Fibroblast of skin of right biceps (primary cell): Measurements from ENCODE around the gene SLIT1.

Experiments
- DNase-seq: peaks from one replicate; pipeline ENCODE4 v3.0.0-alpha.2; 2013

SLIT1 gene

GRCh38 chr10:97017474-97017903 lies 168.3 kb downstream of the SLIT1 start:
- no peak for DNase-seq

DNA sequence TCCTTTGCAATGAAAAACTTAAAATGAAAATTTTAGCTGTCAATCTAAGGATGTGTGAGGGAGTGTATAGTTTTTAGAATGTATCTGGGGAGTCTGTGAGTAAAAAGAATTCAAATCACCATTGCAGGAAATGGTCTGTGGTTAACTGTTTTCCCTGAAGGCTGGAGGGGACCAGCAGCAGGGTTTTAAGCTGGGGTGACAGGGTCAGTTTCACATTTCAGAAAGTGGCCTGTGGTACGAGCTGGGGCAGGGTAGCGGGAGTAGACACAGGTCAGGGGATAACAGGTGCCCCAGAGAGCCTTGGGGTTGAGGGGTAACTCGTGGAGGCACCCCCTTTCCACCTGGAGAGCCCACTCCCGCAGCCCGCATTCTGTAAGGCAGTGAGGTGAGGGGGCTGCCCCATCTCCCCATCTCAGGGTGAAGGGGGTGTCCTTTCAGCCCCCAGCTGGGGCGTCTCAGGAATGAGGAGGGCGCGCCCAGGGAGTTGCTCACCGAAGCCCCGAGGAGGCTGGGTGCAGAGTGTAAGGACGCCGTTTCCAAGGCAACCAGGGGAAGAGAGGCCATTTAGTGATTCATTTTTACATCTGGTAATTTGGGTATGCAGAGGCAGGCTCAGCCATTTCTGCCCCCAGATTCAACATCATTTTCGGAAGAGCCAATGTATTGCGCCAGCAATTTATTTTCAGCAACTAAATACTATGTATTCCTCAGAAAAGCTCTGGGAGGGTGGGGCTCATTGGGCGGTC lies 168.9 kb downstream of the SLIT1 start:
- DNase-seq, result peak; percentile 19

DNA sequence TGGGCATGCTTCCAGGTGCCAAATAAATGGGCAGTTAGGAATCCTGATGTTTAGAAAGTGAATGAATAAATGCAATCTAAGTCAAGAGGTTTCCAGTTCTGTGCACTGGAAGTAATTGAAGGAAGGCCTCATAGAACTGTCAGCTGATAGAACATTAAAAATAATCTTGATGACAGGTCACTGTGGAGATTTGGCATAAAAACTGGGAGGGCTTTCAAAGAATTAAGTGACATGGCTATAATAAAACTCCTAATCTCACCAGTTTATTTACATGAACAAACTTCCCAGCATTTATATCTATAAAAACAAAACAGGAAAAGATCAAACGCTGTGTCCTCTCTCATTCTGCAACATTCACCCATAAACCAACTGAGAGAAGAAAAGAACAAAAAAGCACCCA lies 170.5 kb downstream of the SLIT1 start:
- DNase-seq, result no peak

GRCh38 chr10:97013983-97014382 lies 171.8 kb downstream of the SLIT1 start:
- DNase-seq, result no peak

DNA sequence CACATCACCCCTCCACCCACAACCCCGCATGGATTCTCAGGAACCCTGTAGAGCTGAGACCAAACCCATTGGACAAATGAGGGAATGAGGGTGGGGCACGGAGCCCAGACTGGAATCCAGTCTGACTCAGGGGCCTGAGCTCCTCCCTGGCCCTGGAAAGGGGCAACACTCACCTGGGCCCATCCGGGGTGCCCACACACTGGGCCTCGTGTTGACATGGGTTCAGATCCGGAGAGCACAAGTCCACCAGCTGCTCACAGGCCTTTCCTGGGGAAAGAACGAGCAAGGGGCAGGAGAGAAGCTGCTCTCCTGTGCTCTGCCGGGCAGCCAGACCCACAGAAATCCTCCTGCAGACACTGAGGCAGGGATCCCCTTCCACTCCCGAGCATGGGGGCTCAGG lies 172.2 kb downstream of the SLIT1 start:
- no peak for DNase-seq

GRCh38 chr10:97012470-97012869 lies 173.3 kb downstream of the SLIT1 start:
- DNase-seq, result no peak

- DNase-seq, result no peak
Observed at GRCh38 chr10:97011397-97011796, 174.4 kb downstream of the SLIT1 start.

GRCh38 chr10:97010695-97011206 lies 175.0 kb downstream of the SLIT1 start:
- DNase-seq, result no peak

GRCh38 chr10:97007417-97007816 lies 178.3 kb downstream of the SLIT1 start:
- no peak for DNase-seq

GRCh38 chr10:97006364-97006763 lies 179.4 kb downstream of the SLIT1 start:
- no peak for DNase-seq

GRCh38 chr10:97005349-97005748 lies 180.4 kb downstream of the SLIT1 start:
- DNase-seq, result no peak

- no peak for DNase-seq
Observed at GRCh38 chr10:97004591-97004990, 181.2 kb downstream of the SLIT1 start.

- DNase-seq, result no peak
Observed at GRCh38 chr10:97003804-97004201, 182.0 kb downstream of the SLIT1 start.

DNA sequence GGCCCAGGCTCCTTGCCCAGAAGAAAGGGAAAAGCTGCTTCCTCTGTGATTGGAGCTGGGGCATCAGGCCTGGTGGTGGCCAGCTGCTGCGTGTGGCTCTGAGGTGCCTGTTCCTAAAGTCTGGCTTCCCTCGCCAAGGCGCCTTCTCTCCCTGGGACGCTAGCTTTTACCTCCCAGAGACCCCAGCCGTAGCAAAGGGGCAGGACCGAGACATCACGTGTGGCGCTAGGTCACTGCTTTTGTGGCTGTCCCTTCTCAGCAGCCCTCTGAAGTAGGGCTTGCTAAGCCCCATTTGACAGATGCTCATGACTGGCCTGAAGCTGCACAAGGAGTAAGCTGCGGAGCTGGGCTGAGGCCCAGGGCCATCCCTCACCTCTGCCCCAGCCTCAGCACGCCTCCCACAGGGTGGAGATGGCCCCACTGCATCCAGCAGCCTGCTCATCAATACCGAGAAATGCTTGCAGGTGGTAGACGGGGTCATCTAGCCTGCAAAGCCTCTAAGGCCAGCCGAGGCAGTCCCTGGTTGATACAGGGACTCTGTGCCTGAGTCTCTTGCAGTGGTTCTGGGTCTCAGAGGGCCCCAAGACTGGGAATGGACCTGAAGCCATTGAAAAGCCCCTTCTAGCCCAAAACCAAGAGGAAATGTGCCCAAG lies 182.5 kb downstream of the SLIT1 start:
- no peak for DNase-seq

GRCh38 chr10:97002670-97003069 lies 183.1 kb downstream of the SLIT1 start:
- no peak for DNase-seq

DNA sequence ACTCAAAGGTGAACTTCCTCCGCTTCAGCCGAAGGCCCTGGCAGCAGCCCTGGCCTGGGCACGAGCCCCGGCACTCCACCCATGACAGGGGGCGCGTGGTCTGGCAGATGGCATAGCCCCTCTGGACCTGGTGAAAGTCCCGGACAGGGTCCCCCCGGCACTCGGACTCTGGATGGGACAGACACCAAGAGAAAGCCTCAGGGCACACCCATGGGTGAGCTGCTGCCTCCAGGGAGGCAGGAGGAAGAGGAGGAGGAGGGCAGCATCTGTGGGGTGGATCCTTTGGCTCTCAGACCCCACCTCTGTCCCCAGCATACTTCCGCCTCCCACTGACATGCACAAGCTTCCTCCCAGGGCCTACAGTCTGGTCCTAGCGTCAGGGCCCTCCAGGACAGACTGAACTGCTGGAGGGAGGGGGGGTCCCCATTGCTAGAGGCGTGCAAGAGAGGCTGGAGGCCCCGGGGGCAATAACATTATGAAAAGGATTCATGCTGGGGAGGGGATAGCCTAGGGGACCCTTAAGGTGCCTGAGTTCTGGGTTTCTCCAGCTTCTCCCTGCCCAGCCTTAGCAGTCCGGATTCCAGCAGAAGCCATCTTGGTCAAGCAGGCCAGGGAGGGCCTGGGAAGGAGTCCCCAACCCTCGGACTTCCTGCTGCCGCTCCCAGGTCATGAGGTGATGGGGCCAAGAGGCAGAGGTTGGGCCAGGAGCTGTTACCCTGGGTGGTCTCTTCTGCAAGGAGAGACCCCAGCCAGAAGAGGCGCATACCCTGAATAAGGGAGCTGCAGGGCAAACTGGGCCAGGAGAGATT lies 184.4 kb downstream of the SLIT1 start:
- no peak for DNase-seq

GRCh38 chr10:97000487-97001182 lies 185.1 kb downstream of the SLIT1 start:
- no peak for DNase-seq

DNA sequence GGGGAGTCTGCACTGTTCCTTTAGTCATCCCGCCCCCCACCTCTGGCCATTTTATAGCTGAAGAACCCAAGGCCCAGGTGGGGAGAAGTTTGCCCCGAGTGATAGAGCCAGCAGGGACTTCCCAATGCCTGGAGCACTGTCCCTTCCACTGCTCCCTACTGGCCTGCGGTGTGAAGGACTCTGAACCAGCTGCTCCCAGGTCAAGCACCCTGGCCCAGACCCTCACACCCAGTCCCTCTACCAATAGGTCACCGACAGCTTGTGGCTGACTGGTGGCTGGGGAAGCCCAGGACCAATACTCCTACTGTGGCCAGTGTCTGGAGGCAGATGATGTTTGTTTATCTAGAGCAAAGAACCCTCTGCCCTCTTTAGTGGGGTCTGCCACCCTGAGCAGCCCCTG lies 185.8 kb downstream of the SLIT1 start:
- DNase-seq, result no peak

- no peak for DNase-seq
Observed at GRCh38 chr10:96999337-96999736, 186.4 kb downstream of the SLIT1 start.

GRCh38 chr10:96998329-96998888 lies 187.3 kb downstream of the SLIT1 start:
- peak; percentile 74 for DNase-seq

DNA sequence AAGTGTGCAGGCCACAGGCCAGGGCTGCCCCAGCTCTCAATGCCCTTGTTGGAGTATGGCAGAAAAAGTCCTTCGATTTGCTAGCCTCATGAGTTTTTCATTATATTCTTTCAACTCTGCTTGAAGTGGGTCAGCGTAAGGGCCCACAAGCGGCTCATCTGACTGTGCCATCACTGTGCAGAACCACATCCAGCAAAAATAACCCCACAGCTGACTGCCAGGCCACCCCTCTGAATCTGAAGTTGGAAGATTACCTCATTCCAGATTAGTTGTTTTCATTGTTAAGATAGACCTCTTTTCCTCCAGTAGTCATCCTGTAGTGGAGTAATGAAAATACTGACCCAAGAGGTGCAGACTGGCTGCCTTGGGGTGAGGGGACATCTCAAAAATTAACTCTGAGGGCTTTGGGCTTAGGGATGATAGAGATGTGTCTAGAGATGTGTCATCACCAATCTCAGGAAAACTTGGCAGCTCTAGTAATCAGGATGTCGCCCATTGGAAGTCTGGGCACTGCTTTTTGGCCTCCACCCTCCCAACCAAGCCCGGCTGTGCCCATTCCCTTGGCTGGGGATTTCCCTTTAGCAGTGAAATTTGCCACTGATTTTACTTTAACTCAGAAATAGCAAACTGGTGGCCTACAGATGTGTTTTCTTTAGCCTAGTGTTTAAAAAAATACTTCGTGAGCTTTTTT lies 189.3 kb downstream of the SLIT1 start:
- DNase-seq, result no peak

GRCh38 chr10:96995851-96996250 lies 189.9 kb downstream of the SLIT1 start:
- peak; percentile 32 for DNase-seq
